ENCODE measurements around the gene ARHGEF16.

Gene ARHGEF16

DNA sequence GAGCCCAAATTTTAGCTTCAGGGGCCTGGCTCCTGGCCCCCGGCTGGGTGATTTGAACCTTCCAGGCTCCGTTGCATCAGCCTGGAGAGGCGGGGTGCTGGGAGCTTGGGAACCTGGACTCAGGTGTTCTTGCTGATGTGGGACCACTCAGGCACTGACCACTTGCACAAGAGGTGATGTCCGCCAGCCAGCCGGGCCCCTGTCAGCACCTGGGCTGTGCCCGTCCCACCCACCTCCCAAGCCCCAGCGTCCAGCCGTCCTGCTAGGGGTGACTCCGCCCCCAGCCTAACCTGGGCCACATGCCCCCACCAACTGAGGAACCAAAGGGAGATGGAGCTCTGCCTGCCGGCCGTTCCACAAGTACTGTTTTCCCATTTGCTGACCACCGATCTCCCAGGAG, 47.4 kb upstream of the ARHGEF16 start:
- no peaks in the 10 kb centered on the region for H3K36me3 ChIP-seq (ENCODE audit: insufficient read depth)
- no peak overlapping the region for H3K4me2 ChIP-seq
- peaks cover 63% of the 10 kb centered on the region for H3K27me3 ChIP-seq (ENCODE audit: insufficient read depth, low read depth)
- no peaks in the 10 kb centered on the region for H3K4me1 ChIP-seq (ENCODE audit: low read depth, poor library complexity, severe bottlenecking)
- no peak for TF ChIP-seq CTCF (conservative IDR thresholded peaks at IDR 0.05; ENCODE audit: low read depth, low read length)
- no peaks in the 10 kb centered on the region for H3K79me2 ChIP-seq (ENCODE audit: insufficient read depth, low read depth)
- H3K4me3 ChIP-seq (IDR thresholded peaks at IDR 0.05; ENCODE audit: insufficient read depth, low read depth, low read length), result no peak overlapping the region
- H4K20me1 ChIP-seq (ENCODE audit: insufficient read depth), result no peaks in the 10 kb centered on the region
- no peak overlapping the region for H2AFZ ChIP-seq (ENCODE audit: low read depth)
- H3K27ac ChIP-seq, result no peak overlapping the region
- H3K9ac ChIP-seq, result no peak overlapping the region

GRCh38 chr1:3408751-3409266, 45.7 kb upstream of the ARHGEF16 start:
- H3K4me3 ChIP-seq (IDR thresholded peaks at IDR 0.05; ENCODE audit: insufficient read depth, low read depth, low read length), result no peak overlapping the region
- no peaks in the 10 kb centered on the region for H3K4me1 ChIP-seq (ENCODE audit: low read depth, poor library complexity, severe bottlenecking)
- no peak overlapping the region for H3K27ac ChIP-seq
- TF ChIP-seq CTCF (conservative IDR thresholded peaks at IDR 0.05; ENCODE audit: low read depth, low read length), result no peak
- no peak overlapping the region for H2AFZ ChIP-seq (ENCODE audit: low read depth)
- H3K27me3 ChIP-seq (ENCODE audit: insufficient read depth, low read depth), result peaks cover 64% of the 10 kb centered on the region
- no peaks in the 10 kb centered on the region for H4K20me1 ChIP-seq (ENCODE audit: insufficient read depth)
- no peak overlapping the region for H3K4me2 ChIP-seq
- no peak overlapping the region for H3K9ac ChIP-seq
- H3K36me3 ChIP-seq (ENCODE audit: insufficient read depth), result no peaks in the 10 kb centered on the region
- H3K79me2 ChIP-seq (ENCODE audit: insufficient read depth, low read depth), result no peaks in the 10 kb centered on the region

GRCh38 chr1:3409366-3410141, 44.9 kb upstream of the ARHGEF16 start:
- no peak overlapping the region for H2AFZ ChIP-seq (ENCODE audit: low read depth)
- no peaks in the 10 kb centered on the region for H3K79me2 ChIP-seq (ENCODE audit: insufficient read depth, low read depth)
- H3K4me2 ChIP-seq, result no peak overlapping the region
- no peak overlapping the region for H3K4me3 ChIP-seq (IDR thresholded peaks at IDR 0.05; ENCODE audit: insufficient read depth, low read depth, low read length)
- TF ChIP-seq CTCF (conservative IDR thresholded peaks at IDR 0.05; ENCODE audit: low read depth, low read length), result no peak
- H3K27ac ChIP-seq, result no peak overlapping the region
- H3K27me3 ChIP-seq (ENCODE audit: insufficient read depth, low read depth), result peaks cover 59% of the 10 kb centered on the region
- no peak overlapping the region for H3K9ac ChIP-seq
- no peaks in the 10 kb centered on the region for H3K36me3 ChIP-seq (ENCODE audit: insufficient read depth)
- no peaks in the 10 kb centered on the region for H3K4me1 ChIP-seq (ENCODE audit: low read depth, poor library complexity, severe bottlenecking)
- no peaks in the 10 kb centered on the region for H4K20me1 ChIP-seq (ENCODE audit: insufficient read depth)

- H3K27ac ChIP-seq, result no peak overlapping the region
- no peak for TF ChIP-seq CTCF (conservative IDR thresholded peaks at IDR 0.05; ENCODE audit: low read depth, low read length)
These were observed 44.1 kb upstream of the ARHGEF16 start for GRCh38 chr1:3410142-3410925.

More at GRCh38 chr1:3410142-3410925, 44.1 kb upstream of the ARHGEF16 start:
- Histone ChIP-seq H3K9ac (no peak overlapping the region), H3K79me2 (ENCODE audit: insufficient read depth, low read depth) (no peaks in the 10 kb centered on the region), H4K20me1 (ENCODE audit: insufficient read depth) (no peaks in the 10 kb centered on the region), H3K4me2 (no peak overlapping the region), H3K4me1 (ENCODE audit: low read depth, poor library complexity, severe bottlenecking) (no peaks in the 10 kb centered on the region), H3K36me3 (ENCODE audit: insufficient read depth) (no peaks in the 10 kb centered on the region), H3K27me3 (ENCODE audit: insufficient read depth, low read depth) (peaks cover 54% of the 10 kb centered on the region), H3K4me3 (IDR thresholded peaks at IDR 0.05; ENCODE audit: insufficient read depth, low read depth, low read length) (no peak overlapping the region), H2AFZ (ENCODE audit: low read depth) (no peak overlapping the region)
